ENCODE measurements around the gene KRTAP12-4. TPM values are rescaled to one million over a fixed set of nuclear protein-coding genes. Genes with fewer than 3 reads are reported as not detected.

Gene KRTAP12-4
- total RNA-seq, 1 donor from 2014 or later, result not detected

- H3K27me3 ChIP-seq (ENCODE audit: insufficient read depth, low read length), result no peaks in the 10 kb centered on the region
- H3K36me3 ChIP-seq (ENCODE audit: insufficient read depth, low read length), result no peaks in the 10 kb centered on the region
- no peaks in the 10 kb centered on the region for H3K4me1 ChIP-seq (ENCODE audit: insufficient read depth, low read length)
- H3K36me3 Mint-ChIP-seq (ENCODE audit: low read depth, unreplicated experiment), result no peaks in the 10 kb centered on the region
- peaks cover 24% of the 10 kb centered on the region for H3K9me3 Mint-ChIP-seq (ENCODE audit: unreplicated experiment)
- H4K20me1 ChIP-seq (ENCODE audit: insufficient read depth, low read length), result no peaks in the 10 kb centered on the region
- no peak overlapping the region for H3K4me3 ChIP-seq (ENCODE audit: insufficient read depth, low read depth, low read length)
- H2AFZ ChIP-seq (ENCODE audit: low read depth, low read length), result no peak overlapping the region
- peaks cover 33% of the 10 kb centered on the region for H3K27me3 Mint-ChIP-seq (ENCODE audit: low read depth, unreplicated experiment)
- TF ChIP-seq EZH2 (IDR thresholded peaks at IDR 0.05; ENCODE audit: insufficient read depth, low read length) (no peak), CTCF (IDR thresholded peaks at IDR 0.05; ENCODE audit: insufficient read depth, low read depth, low read length) (no peak)
- no peak overlapping the region for H3K27ac Mint-ChIP-seq (ENCODE audit: unreplicated experiment)
- H3K27ac ChIP-seq (ENCODE audit: low read depth, low read length), result no peak overlapping the region
- DNase-seq (ENCODE audit: low read depth), result no peak
- peaks cover 2% of the 10 kb centered on the region for H3K9me3 ChIP-seq (ENCODE audit: insufficient read depth, low read depth, low read length)
- H3K4me2 ChIP-seq (ENCODE audit: low read length), result no peak overlapping the region
- H3K4me3 Mint-ChIP-seq (ENCODE audit: unreplicated experiment), result no peak overlapping the region
- no peak for FAIRE-seq
- H3K4me1 Mint-ChIP-seq (ENCODE audit: low read depth, unreplicated experiment), result no peaks in the 10 kb centered on the region
- no peaks in the 10 kb centered on the region for H3K79me2 ChIP-seq (ENCODE audit: insufficient read depth, low read length)
- no peak overlapping the region for H3K9ac ChIP-seq (ENCODE audit: low read length)
These were observed 9.6 kb downstream of the KRTAP12-4 start for GRCh38 chr21:44644878-44645277.

GRCh38 chr21:44643741-44644310 is 10.6 kb downstream of the KRTAP12-4 start:
- Histone ChIP-seq H3K27me3 (ENCODE audit: insufficient read depth, low read length) (no peaks in the 10 kb centered on the region), H3K9me3 (ENCODE audit: insufficient read depth, low read depth, low read length) (peaks cover 2% of the 10 kb centered on the region), H3K27ac (ENCODE audit: low read depth, low read length) (no peak overlapping the region), H3K79me2 (ENCODE audit: insufficient read depth, low read length) (no peaks in the 10 kb centered on the region), H2AFZ (ENCODE audit: low read depth, low read length) (no peak overlapping the region), H3K4me2 (ENCODE audit: low read length) (no peak overlapping the region), H3K36me3 (ENCODE audit: insufficient read depth, low read length) (no peaks in the 10 kb centered on the region), H3K9ac (ENCODE audit: low read length) (no peak overlapping the region), H4K20me1 (ENCODE audit: insufficient read depth, low read length) (no peaks in the 10 kb centered on the region), H3K4me1 (ENCODE audit: insufficient read depth, low read length) (no peaks in the 10 kb centered on the region), H3K4me3 (ENCODE audit: insufficient read depth, low read depth, low read length) (no peak overlapping the region)
- FAIRE-seq, result no peak
- no peak for TF ChIP-seq CTCF (IDR thresholded peaks at IDR 0.05; ENCODE audit: insufficient read depth, low read depth, low read length)
- no peak for TF ChIP-seq EZH2 (IDR thresholded peaks at IDR 0.05; ENCODE audit: insufficient read depth, low read length)
- Mint-ChIP-seq H3K9me3 (ENCODE audit: unreplicated experiment) (peaks cover 26% of the 10 kb centered on the region), H3K27ac (ENCODE audit: unreplicated experiment) (no peak overlapping the region), H3K27me3 (ENCODE audit: low read depth, unreplicated experiment) (peaks cover 34% of the 10 kb centered on the region), H3K36me3 (ENCODE audit: low read depth, unreplicated experiment) (no peaks in the 10 kb centered on the region), H3K4me3 (ENCODE audit: unreplicated experiment) (no peak overlapping the region), H3K4me1 (ENCODE audit: low read depth, unreplicated experiment) (no peaks in the 10 kb centered on the region)
- no peak for DNase-seq (ENCODE audit: low read depth)

- Histone ChIP-seq H3K4me3 (ENCODE audit: insufficient read depth, low read depth, low read length) (no peak overlapping the region), H3K9ac (ENCODE audit: low read length) (no peak overlapping the region), H2AFZ (ENCODE audit: low read depth, low read length) (no peak overlapping the region), H3K4me2 (ENCODE audit: low read length) (no peak overlapping the region), H3K36me3 (ENCODE audit: insufficient read depth, low read length) (no peaks in the 10 kb centered on the region), H3K27me3 (ENCODE audit: insufficient read depth, low read length) (no peaks in the 10 kb centered on the region), H4K20me1 (ENCODE audit: insufficient read depth, low read length) (no peaks in the 10 kb centered on the region), H3K4me1 (ENCODE audit: insufficient read depth, low read length) (no peaks in the 10 kb centered on the region), H3K79me2 (ENCODE audit: insufficient read depth, low read length) (no peaks in the 10 kb centered on the region), H3K27ac (ENCODE audit: low read depth, low read length) (no peak overlapping the region), H3K9me3 (ENCODE audit: insufficient read depth, low read depth, low read length) (peaks cover 2% of the 10 kb centered on the region)
- peaks cover 35% of the 10 kb centered on the region for H3K27me3 Mint-ChIP-seq (ENCODE audit: low read depth, unreplicated experiment)
- no peaks in the 10 kb centered on the region for H3K4me1 Mint-ChIP-seq (ENCODE audit: low read depth, unreplicated experiment)
- H3K4me3 Mint-ChIP-seq (ENCODE audit: unreplicated experiment), result no peak overlapping the region
- no peak overlapping the region for H3K27ac Mint-ChIP-seq (ENCODE audit: unreplicated experiment)
- TF ChIP-seq EZH2 (IDR thresholded peaks at IDR 0.05; ENCODE audit: insufficient read depth, low read length), result no peak
- TF ChIP-seq CTCF (IDR thresholded peaks at IDR 0.05; ENCODE audit: insufficient read depth, low read depth, low read length), result no peak
- H3K9me3 Mint-ChIP-seq (ENCODE audit: unreplicated experiment), result peaks cover 25% of the 10 kb centered on the region
- no peaks in the 10 kb centered on the region for H3K36me3 Mint-ChIP-seq (ENCODE audit: low read depth, unreplicated experiment)
- DNase-seq (ENCODE audit: low read depth) (no peak), FAIRE-seq (no peak)
These were observed 13.7 kb downstream of the KRTAP12-4 start for GRCh38 chr21:44640761-44641160.
